Activated CD8-positive, alpha-beta T cell treated with anti-CD3 and anti-CD28 coated beads for 36 hours (primary cell): ENCODE measurements around the gene KDM2A. TPM values are rescaled to one million over a fixed set of nuclear protein-coding genes. Genes with fewer than 3 reads are reported as not detected.

Experiments used
- ATAC-seq: fragments of 200-7000 bp; cut with Tn5 transposase; one replicate; pipeline ENCODE4 v1.10.0; 2021; ENCODE audit warnings: mild to moderate bottlenecking, moderate library complexity
- CTCF ChIA-PET: fragments of 350-600 bp; sonication (Branson Sonifier 250); formaldehyde crosslinking; loops from one replicate; lab custom pipeline; 2021; ENCODE audit warnings: antibody characterized with exemption; lab: Charles Lee
- POLR2A ChIA-PET: fragments of 350-600 bp; sonication (Branson Sonifier 250); formaldehyde crosslinking; loops from one replicate; lab custom pipeline; 2021; ENCODE audit warnings: antibody characterized with exemption; lab: Charles Lee
- DNase-seq: peaks from one replicate; pipeline ENCODE4 v3.0.0-alpha.2; 2020
- H3K27ac Mint-ChIP-seq: one replicate; pipeline ENCODE4 v1.8.0; 2021; ENCODE audit warnings: mild to moderate bottlenecking, mixed read lengths
- H3K27me3 Mint-ChIP-seq: one replicate; pipeline ENCODE4 v1.8.0; 2021; ENCODE audit warnings: mixed read lengths
- H3K36me3 Mint-ChIP-seq: one replicate; pipeline ENCODE4 v1.8.0; 2021; ENCODE audit warnings: low read depth, mixed read lengths
- H3K4me1 Mint-ChIP-seq: one replicate; pipeline ENCODE4 v1.8.0; 2021; ENCODE audit warnings: low read depth, mixed read lengths
- H3K4me3 Mint-ChIP-seq: one replicate; pipeline ENCODE4 v1.8.0; 2021; ENCODE audit warnings: mild to moderate bottlenecking, moderate library complexity, mixed read lengths
- H3K9me3 Mint-ChIP-seq: one replicate; pipeline ENCODE4 v1.8.0; 2021; ENCODE audit warnings: mixed read lengths
- intact Hi-C: fragments of 100-400 bp; cut with micrococcal nuclease; formaldehyde crosslinking; loops from one replicate; pipeline ENCODE4 v1.10.0; 2022
- total RNA-seq, 2 experiments: library from RNA; stranded (reverse); gene quantifications; one replicate each; pipeline ENCODE4 v1.2.3, GENCODE V29; 2021
- TF ChIP-seq, protein P1 (sequence below): fragments of 200-600 bp; IDR thresholded peaks from one replicate; pipeline ENCODE4 v1.8.0; 2022; ENCODE audit warnings: antibody characterized with exemption, mild to moderate bottlenecking

KDM2A gene
- total RNA-seq, 2 experiments from 2014 or later = 79.6 to 88.1 TPM

DNA sequence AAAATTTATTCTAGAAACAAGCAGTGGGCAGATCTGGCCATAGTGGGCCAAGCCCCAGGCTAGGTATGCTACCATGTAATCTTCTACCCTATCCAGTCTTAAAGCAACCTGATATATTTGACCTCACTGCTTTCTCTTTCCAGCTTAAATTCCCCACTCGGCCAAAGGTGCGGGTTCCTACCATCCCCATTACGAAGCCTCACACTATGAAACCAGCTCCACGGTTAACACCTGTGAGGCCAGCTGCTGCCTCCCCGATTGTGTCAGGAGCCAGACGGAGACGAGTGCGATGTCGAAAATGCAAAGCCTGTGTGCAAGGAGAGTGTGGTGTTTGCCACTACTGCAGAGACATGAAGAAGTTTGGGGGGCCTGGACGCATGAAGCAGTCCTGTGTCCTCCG lies 126.0 kb downstream of the KDM2A start:
- ChIA-PET POLR2A (interaction anchor here (1.4 to 2.6 kb wide), 2 partner anchors 9 to 17 kb away, joined by 4 to 9 read pairs; no protein-coding TSS in a partner anchor), CTCF (interaction anchor here (1.0 to 3.0 kb wide), 3 partner anchors 9 to 48 kb away, joined by 3 to 19 read pairs (median 6); no protein-coding TSS in a partner anchor)
- Mint-ChIP-seq H3K27ac (peak overlapping the region; percentile 50), H3K4me1 (peaks cover 43% of the 10 kb centered on the region), H3K27me3 (no peaks in the 10 kb centered on the region), H3K36me3 (peaks cover 83% of the 10 kb centered on the region), H3K4me3 (no peak overlapping the region), H3K9me3 (no peaks in the 10 kb centered on the region)
- TF ChIP-seq, protein P1, sequence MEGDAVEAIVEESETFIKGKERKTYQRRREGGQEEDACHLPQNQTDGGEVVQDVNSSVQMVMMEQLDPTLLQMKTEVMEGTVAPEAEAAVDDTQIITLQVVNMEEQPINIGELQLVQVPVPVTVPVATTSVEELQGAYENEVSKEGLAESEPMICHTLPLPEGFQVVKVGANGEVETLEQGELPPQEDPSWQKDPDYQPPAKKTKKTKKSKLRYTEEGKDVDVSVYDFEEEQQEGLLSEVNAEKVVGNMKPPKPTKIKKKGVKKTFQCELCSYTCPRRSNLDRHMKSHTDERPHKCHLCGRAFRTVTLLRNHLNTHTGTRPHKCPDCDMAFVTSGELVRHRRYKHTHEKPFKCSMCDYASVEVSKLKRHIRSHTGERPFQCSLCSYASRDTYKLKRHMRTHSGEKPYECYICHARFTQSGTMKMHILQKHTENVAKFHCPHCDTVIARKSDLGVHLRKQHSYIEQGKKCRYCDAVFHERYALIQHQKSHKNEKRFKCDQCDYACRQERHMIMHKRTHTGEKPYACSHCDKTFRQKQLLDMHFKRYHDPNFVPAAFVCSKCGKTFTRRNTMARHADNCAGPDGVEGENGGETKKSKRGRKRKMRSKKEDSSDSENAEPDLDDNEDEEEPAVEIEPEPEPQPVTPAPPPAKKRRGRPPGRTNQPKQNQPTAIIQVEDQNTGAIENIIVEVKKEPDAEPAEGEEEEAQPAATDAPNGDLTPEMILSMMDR = no peak
- no peak for DNase-seq
- intact Hi-C loops = no loop called here
- ATAC-seq = no peak

DNA sequence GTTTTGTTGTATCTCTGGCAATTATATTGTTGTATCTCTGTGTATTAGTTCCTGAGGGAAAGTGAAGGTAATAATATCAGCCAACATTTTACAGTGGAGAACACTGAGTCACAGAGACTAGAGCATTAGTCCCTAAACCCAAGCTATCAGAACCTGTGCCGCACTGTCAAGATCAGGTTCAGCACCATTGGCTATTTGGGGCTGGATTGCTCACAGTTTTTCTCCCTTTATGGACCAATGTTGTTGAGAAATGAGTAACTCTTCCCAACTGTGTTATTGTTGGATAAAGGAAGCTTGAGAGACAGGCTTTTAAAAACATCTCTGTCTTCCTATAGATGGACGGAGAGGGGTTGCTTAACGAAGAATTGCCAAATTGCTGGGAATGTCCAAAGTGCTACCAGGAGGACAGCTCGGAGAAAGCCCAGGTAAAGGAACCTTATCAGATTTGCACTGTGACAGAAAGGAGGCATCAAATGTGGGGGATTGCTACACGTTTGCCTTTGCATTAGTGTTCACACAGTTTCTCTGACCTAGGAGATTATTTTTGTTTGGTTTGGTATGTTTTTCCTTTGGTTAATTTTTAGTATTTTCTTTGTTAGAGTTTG lies 129.0 kb downstream of the KDM2A start:
- ATAC-seq (no peak), DNase-seq (no peak)
- H3K9me3 Mint-ChIP-seq = no peaks in the 10 kb centered on the region
- intact Hi-C loops = no loop called here
- TF ChIP-seq, protein P1 = no peak
- H3K27me3 Mint-ChIP-seq = no peaks in the 10 kb centered on the region
- H3K36me3 Mint-ChIP-seq = peaks cover 76% of the 10 kb centered on the region
- H3K4me1 Mint-ChIP-seq = peaks cover 48% of the 10 kb centered on the region
- H3K4me3 Mint-ChIP-seq = no peak overlapping the region
- ChIA-PET POLR2A (interaction anchor here (1.0 to 5.3 kb wide), 3 partner anchors 7 to 18 kb away, joined by 3 to 25 read pairs (median 10); no protein-coding TSS in a partner anchor), CTCF (interaction anchor here (1.0 to 1.2 kb wide), 3 partner anchors 9 to 98 kb away, joined by 3 to 5 read pairs (median 3); no protein-coding TSS in a partner anchor)
- peak overlapping the region; percentile 70 for H3K27ac Mint-ChIP-seq

DNA sequence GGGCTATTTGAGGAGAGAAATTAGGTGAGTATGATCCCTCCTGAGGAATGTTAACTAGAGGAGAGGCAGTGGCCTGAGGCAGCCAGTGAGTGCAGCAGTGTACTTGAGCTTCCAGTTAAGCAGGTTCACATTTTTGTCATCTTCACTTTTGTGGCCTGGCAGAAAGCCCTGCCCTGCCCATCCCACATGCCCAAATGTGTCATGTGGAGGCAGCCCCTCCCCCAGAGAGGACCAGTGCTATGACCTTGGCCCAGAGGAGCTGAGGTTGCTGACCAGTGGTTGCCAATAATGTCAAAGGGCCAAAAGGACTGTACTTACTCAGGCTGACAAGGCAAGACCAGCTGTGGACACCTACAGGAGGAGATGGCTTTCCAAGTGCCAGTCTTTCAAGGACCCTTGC lies 129.6 kb downstream of the KDM2A start:
- ATAC-seq (no peak), DNase-seq (no peak)
- Mint-ChIP-seq H3K9me3 (no peaks in the 10 kb centered on the region), H3K27ac (peak overlapping the region; percentile 70), H3K36me3 (peaks cover 78% of the 10 kb centered on the region), H3K27me3 (no peaks in the 10 kb centered on the region), H3K4me1 (peaks cover 48% of the 10 kb centered on the region), H3K4me3 (no peak overlapping the region)
- TF ChIP-seq, protein P1 = no peak
- ChIA-PET POLR2A (interaction anchor here (0.8 to 5.3 kb wide), 3 partner anchors 8 to 69 kb away, joined by 3 to 25 read pairs (median 3); no protein-coding TSS in a partner anchor), CTCF (interaction anchor here (1.0 to 1.2 kb wide), 3 partner anchors 9 to 97 kb away, joined by 3 to 5 read pairs (median 3); no protein-coding TSS in a partner anchor)
- intact Hi-C loops = no loop called here

DNA sequence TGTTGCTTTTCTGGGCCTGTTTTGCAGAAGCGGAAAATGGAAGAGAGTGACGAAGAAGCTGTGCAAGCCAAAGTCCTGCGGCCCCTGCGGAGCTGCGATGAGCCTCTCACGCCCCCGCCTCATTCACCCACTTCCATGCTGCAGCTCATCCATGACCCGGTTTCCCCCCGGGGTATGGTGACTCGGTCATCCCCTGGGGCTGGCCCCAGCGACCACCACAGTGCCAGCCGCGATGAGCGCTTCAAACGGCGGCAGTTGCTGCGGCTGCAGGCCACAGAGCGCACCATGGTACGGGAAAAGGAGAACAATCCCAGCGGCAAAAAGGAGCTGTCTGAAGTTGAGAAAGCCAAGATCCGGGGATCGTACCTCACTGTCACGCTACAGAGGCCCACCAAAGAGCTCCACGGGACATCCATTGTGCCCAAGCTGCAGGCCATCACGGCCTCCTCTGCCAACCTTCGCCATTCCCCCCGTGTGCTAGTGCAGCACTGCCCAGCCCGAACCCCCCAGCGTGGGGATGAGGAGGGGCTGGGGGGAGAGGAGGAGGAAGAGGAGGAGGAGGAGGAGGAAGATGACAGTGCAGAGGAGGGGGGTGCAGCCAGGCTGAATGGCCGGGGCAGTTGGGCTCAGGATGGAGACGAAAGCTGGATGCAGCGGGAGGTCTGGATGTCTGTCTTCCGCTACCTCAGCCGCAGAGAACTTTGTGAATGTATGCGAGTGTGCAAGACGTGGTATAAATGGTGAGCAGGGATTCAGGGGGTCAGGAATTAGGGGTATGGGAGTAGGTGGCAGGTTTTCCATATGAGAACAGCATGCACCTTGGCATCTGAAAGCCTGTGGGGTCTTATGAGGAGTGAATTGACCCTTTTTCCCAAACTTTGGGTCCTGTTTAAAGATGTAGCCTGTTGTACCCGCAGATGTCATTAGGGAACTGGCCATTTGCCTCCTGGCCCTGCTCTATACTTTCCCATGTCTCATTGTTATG lies 131.3 kb downstream of the KDM2A start:
- intact Hi-C loops = no loop called here
- ChIA-PET CTCF (interaction anchor here (0.9 to 5.4 kb wide), 5 partner anchors 11 to 409 kb away, joined by 3 to 60 read pairs (median 6); no protein-coding TSS in a partner anchor), POLR2A (interaction anchor here (5.2 to 5.3 kb wide), 2 partner anchors 10 to 13 kb away, joined by 25 to 32 read pairs; no protein-coding TSS in a partner anchor)
- Mint-ChIP-seq H3K4me3 (no peak overlapping the region), H3K27ac (peak overlapping the region; percentile 47), H3K9me3 (no peaks in the 10 kb centered on the region), H3K27me3 (no peaks in the 10 kb centered on the region), H3K36me3 (peaks cover 79% of the 10 kb centered on the region), H3K4me1 (peaks cover 41% of the 10 kb centered on the region)
- ATAC-seq (no peak), DNase-seq (no peak)
- TF ChIP-seq, protein P1 = no peak
